GM23338 (cell line): ENCODE measurements around the gene LSM3. TPM values are rescaled to one million over a fixed set of nuclear protein-coding genes. Genes with fewer than 3 reads are reported as not detected.

Experiments used
- ATAC-seq: fragments of 200-7000 bp; cut with Tn5 transposase; 3 replicates; pipeline ENCODE4 v1.9.1; 2020
- DNase-seq: peaks from one replicate; pipeline ENCODE4 v3.0.0-alpha.2; 2015; ENCODE audit warnings: low spot score
- H2AFZ ChIP-seq: fragments of 200-600 bp; sonication (generic); 2 replicates; pipeline ENCODE4 v1.8.0; 2016; ENCODE audit warnings: antibody characterized with exemption, mild to moderate bottlenecking, moderate library complexity
- H3F3A ChIP-seq: fragments of 200-600 bp; sonication (generic); replicated peaks from 2 replicates; pipeline ENCODE4 v1.8.0; 2017; ENCODE audit warnings: antibody characterized with exemption, mixed run types, low read depth
- H3K27ac ChIP-seq: fragments of 200-600 bp; sonication (generic); 2 replicates; pipeline ENCODE4 v1.6.1; 2016; ENCODE audit warnings: low read depth
- H3K27me3 ChIP-seq: fragments of 200-600 bp; sonication (generic); 2 replicates; pipeline ENCODE4 v1.8.0; 2016; ENCODE audit warnings: mild to moderate bottlenecking, mixed run types, moderate library complexity; ENCODE audit not compliant: insufficient read depth
- H3K36me3 ChIP-seq: fragments of 200-600 bp; sonication (generic); 2 replicates; pipeline ENCODE4 v1.8.0; 2016; ENCODE audit warnings: mild to moderate bottlenecking; ENCODE audit not compliant: insufficient read depth
- H3K4me1 ChIP-seq: fragments of 200-600 bp; sonication (generic); 2 replicates; pipeline ENCODE4 v1.8.0; 2016; ENCODE audit warnings: mild to moderate bottlenecking, moderate library complexity; ENCODE audit not compliant: insufficient read depth
- H3K4me2 ChIP-seq: fragments of 200-600 bp; sonication (generic); 2 replicates; pipeline ENCODE4 v1.7.1; 2017; ENCODE audit warnings: mixed run types
- H3K4me3 ChIP-seq: fragments of 200-600 bp; sonication (generic); 2 replicates; pipeline ENCODE4 v1.6.1; 2016; ENCODE audit warnings: mixed run types
- H3K79me2 ChIP-seq: fragments of 200-600 bp; sonication (generic); replicated peaks from 2 replicates; pipeline ENCODE4 v1.8.0; 2017; ENCODE audit warnings: mild to moderate bottlenecking; ENCODE audit not compliant: insufficient read depth
- H3K9me2 ChIP-seq: fragments of 200-600 bp; sonication (generic); 2 replicates; pipeline ENCODE4 v1.8.0; 2017; ENCODE audit not compliant: insufficient read depth
- H4K20me1 ChIP-seq: fragments of 200-600 bp; sonication (generic); replicated peaks from 2 replicates; pipeline ENCODE4 v1.8.0; 2017; ENCODE audit warnings: mild to moderate bottlenecking; ENCODE audit not compliant: insufficient read depth
- H3K27ac Mint-ChIP-seq: 2 replicates; pipeline ENCODE4 v1.8.0; 2020; ENCODE audit warnings: inconsistent platforms, mild to moderate bottlenecking, moderate library complexity, mixed read lengths
- H3K27me3 Mint-ChIP-seq: 3 replicates; pipeline ENCODE4 v1.8.0; 2022; ENCODE audit warnings: low read depth, mild to moderate bottlenecking, moderate library complexity, mixed read lengths, inconsistent platforms; ENCODE audit not compliant: insufficient read depth, poor library complexity
- H3K36me3 Mint-ChIP-seq: 3 replicates; pipeline ENCODE4 v1.8.0; 2021; ENCODE audit warnings: low read depth, mild to moderate bottlenecking, inconsistent platforms, moderate library complexity, mixed read lengths
- H3K4me1 Mint-ChIP-seq: 3 replicates; pipeline ENCODE4 v1.8.0; 2020; ENCODE audit warnings: mild to moderate bottlenecking, inconsistent platforms, mixed read lengths
- H3K4me3 Mint-ChIP-seq: 3 replicates; pipeline ENCODE4 v1.8.0; 2021; ENCODE audit warnings: moderate library complexity, mild to moderate bottlenecking, inconsistent platforms, mixed read lengths
- H3K9me3 Mint-ChIP-seq: 3 replicates; pipeline ENCODE4 v1.8.0; 2020; ENCODE audit warnings: moderate library complexity, mild to moderate bottlenecking, inconsistent platforms, mixed read lengths
- CREB1 ChIP-seq: fragments of 250-450 bp; sonication (Bioruptor Pico); IDR thresholded peaks from 2 replicates; pipeline ENCODE4 v1.5.0; 2020; ENCODE audit warnings: low read depth, mild to moderate bottlenecking, moderate library complexity
- EZH2 ChIP-seq: fragments of 200-600 bp; sonication (generic); IDR thresholded peaks from one replicate; pipeline ENCODE4 v1.8.0; 2017; ENCODE audit warnings: antibody characterized with exemption, mild to moderate bottlenecking, low read depth; ENCODE audit not compliant: unreplicated experiment
- EZH2phosphoT487 ChIP-seq: fragments of 200-600 bp; sonication (generic); IDR thresholded peaks from one replicate; pipeline ENCODE4 v1.8.1; 2018; ENCODE audit warnings: antibody characterized with exemption; ENCODE audit not compliant: unreplicated experiment
- JUNB ChIP-seq: IDR thresholded peaks from one replicate; pipeline ENCODE4 v1.6.1; 2016; ENCODE audit warnings: antibody characterized with exemption; ENCODE audit not compliant: unreplicated experiment
- NANOG ChIP-seq: IDR thresholded peaks from 2 replicates; pipeline ENCODE4 v1.6.1; 2016; ENCODE audit warnings: antibody characterized with exemption, borderline replicate concordance
- POLR2AphosphoS5 ChIP-seq: IDR thresholded peaks from 2 replicates; pipeline ENCODE4 v1.6.1; 2016; ENCODE audit warnings: antibody characterized with exemption, low read depth
- STAT1 ChIP-seq: IDR thresholded peaks from one replicate; pipeline ENCODE4 v1.6.1; 2016; ENCODE audit warnings: antibody characterized with exemption; ENCODE audit not compliant: unreplicated experiment
- ZNF114 ChIP-seq: fragments of 250-450 bp; sonication (Bioruptor Pico); IDR thresholded peaks from 2 replicates; pipeline ENCODE4 v1.5.0; 2020; ENCODE audit warnings: mild to moderate bottlenecking, moderate library complexity
- ZNF331 ChIP-seq: fragments of 250-450 bp; sonication (Bioruptor Pico); IDR thresholded peaks from 2 replicates; pipeline ENCODE4 v1.5.0; 2020; ENCODE audit warnings: low read depth, mild to moderate bottlenecking, moderate library complexity
- polyA plus RNA-seq: library from polyadenylated mRNA; unstranded; fragments of >200 nt; fragmentation: Nextera tagmentation; extraction: Ambion mirVana; gene quantifications from 2 replicates; pipeline ENCODE4 v1.2.1, GENCODE V29; 2016
- total RNA-seq: library from RNA; depleted of rRNA; stranded (reverse); fragments of >200 nt; shearing (Covaris generic); gene quantifications from 2 replicates; pipeline ENCODE4 v1.2.3, GENCODE V29; 2014
- TF ChIP-seq, protein P1 (sequence below): fragments of 250-450 bp; sonication (Bioruptor Pico); IDR thresholded peaks from 2 replicates; pipeline ENCODE4 v1.5.0; 2020; ENCODE audit warnings: mild to moderate bottlenecking, moderate library complexity
- TF ChIP-seq, protein P2 (sequence below): IDR thresholded peaks from 2 replicates; pipeline ENCODE4 v1.6.1; 2016; ENCODE audit warnings: antibody characterized with exemption
- TF ChIP-seq, protein P3 (sequence below): IDR thresholded peaks from one replicate; pipeline ENCODE4 v1.6.1; 2018; ENCODE audit warnings: antibody characterized with exemption; ENCODE audit not compliant: unreplicated experiment
- TF ChIP-seq, protein P4 (sequence below), 2 experiments: fragments of 200-600 bp in 1 of 2; sonication (generic) in 1 of 2; conservative IDR thresholded peaks; 2 replicates each; pipeline versions ENCODE4 v1.5.1 to v1.6.1; 2016 to 2017; ENCODE audit warnings: antibody characterized with exemption in 2 of 2, low read depth in 2 of 2, mild to moderate bottlenecking in 2 of 2, moderate library complexity in 1 of 2

Gene LSM3
- total and polyA plus RNA-seq, 2 experiments from 2014 or later = 20.1 to 71.5 TPM

DNA sequence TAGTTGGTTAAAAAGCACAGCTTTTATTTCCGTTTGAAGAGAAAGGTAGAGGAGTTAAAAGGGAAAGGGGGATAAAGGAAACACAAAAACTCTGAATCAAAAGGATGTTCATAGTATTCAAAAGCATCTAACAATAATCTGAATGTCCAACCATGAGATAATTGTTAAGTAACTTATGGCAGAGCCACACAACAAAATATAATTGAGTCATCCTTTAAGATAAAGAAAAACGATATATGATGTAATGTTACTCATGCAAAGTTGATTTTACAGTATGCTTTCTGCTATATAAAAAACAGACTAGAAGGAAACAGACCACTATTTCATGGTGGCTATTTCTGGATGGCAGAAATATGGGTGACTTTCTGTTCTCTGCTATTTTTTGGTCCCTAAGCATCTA is 4.1 kb upstream of the LSM3 start:
- H3K27me3 Mint-ChIP-seq = peaks cover 8% of the 10 kb centered on the region
- Histone ChIP-seq H3K27me3 (no peaks in the 10 kb centered on the region), H3K79me2 (peaks cover 50% of the 10 kb centered on the region), H3K9me2 (no peaks in the 10 kb centered on the region), H3K4me1 (peaks cover 7% of the 10 kb centered on the region), H3K4me2 (no peak overlapping the region), H3F3A (no peaks in the 10 kb centered on the region), H4K20me1 (no peaks in the 10 kb centered on the region; the same call in 1 of the 2 replicates), H3K36me3 (peaks cover 26% of the 10 kb centered on the region), H3K4me3 (no peak overlapping the region), H2AFZ (no peak overlapping the region), H3K27ac (no peak overlapping the region)
- ATAC-seq (no peak), DNase-seq (no peak)
- peaks cover 21% of the 10 kb centered on the region for H3K4me1 Mint-ChIP-seq
- no peak for TF ChIP-seq JUNB
- no peak for TF ChIP-seq EZH2
- no peak for TF ChIP-seq ZNF331 (CRISPR knock-in tag)
- no peak for TF ChIP-seq STAT1
- TF ChIP-seq, protein P1, sequence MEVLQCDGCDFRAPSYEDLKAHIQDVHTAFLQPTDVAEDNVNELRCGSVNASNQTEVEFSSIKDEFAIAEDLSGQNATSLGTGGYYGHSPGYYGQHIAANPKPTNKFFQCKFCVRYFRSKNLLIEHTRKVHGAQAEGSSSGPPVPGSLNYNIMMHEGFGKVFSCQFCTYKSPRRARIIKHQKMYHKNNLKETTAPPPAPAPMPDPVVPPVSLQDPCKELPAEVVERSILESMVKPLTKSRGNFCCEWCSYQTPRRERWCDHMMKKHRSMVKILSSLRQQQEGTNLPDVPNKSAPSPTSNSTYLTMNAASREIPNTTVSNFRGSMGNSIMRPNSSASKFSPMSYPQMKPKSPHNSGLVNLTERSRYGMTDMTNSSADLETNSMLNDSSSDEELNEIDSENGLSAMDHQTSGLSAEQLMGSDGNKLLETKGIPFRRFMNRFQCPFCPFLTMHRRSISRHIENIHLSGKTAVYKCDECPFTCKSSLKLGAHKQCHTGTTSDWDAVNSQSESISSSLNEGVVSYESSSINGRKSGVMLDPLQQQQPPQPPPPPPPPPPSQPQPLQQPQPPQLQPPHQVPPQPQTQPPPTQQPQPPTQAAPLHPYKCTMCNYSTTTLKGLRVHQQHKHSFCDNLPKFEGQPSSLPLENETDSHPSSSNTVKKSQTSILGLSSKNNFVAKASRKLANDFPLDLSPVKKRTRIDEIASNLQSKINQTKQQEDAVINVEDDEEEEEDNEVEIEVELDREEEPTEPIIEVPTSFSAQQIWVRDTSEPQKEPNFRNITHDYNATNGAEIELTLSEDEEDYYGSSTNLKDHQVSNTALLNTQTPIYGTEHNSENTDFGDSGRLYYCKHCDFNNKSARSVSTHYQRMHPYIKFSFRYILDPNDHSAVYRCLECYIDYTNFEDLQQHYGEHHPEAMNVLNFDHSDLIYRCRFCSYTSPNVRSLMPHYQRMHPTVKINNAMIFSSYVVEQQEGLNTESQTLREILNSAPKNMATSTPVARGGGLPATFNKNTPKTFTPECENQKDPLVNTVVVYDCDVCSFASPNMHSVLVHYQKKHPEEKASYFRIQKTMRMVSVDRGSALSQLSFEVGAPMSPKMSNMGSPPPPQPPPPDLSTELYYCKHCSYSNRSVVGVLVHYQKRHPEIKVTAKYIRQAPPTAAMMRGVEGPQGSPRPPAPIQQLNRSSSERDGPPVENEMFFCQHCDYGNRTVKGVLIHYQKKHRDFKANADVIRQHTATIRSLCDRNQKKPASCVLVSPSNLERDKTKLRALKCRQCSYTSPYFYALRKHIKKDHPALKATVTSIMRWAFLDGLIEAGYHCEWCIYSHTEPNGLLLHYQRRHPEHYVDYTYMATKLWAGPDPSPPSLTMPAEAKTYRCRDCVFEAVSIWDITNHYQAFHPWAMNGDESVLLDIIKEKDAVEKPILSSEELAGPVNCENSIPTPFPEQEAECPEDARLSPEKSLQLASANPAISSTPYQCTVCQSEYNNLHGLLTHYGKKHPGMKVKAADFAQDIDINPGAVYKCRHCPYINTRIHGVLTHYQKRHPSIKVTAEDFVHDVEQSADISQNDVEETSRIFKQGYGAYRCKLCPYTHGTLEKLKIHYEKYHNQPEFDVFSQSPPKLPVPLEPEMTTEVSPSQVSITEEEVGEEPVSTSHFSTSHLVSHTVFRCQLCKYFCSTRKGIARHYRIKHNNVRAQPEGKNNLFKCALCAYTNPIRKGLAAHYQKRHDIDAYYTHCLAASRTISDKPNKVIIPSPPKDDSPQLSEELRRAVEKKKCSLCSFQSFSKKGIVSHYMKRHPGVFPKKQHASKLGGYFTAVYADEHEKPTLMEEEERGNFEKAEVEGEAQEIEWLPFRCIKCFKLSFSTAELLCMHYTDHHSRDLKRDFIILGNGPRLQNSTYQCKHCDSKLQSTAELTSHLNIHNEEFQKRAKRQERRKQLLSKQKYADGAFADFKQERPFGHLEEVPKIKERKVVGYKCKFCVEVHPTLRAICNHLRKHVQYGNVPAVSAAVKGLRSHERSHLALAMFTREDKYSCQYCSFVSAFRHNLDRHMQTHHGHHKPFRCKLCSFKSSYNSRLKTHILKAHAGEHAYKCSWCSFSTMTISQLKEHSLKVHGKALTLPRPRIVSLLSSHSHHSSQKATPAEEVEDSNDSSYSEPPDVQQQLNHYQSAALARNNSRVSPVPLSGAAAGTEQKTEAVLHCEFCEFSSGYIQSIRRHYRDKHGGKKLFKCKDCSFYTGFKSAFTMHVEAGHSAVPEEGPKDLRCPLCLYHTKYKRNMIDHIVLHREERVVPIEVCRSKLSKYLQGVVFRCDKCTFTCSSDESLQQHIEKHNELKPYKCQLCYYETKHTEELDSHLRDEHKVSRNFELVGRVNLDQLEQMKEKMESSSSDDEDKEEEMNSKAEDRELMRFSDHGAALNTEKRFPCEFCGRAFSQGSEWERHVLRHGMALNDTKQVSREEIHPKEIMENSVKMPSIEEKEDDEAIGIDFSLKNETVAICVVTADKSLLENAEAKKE (CRISPR knock-in tag) = no peak
- no peak for TF ChIP-seq EZH2phosphoT487
- TF ChIP-seq, protein P2, sequence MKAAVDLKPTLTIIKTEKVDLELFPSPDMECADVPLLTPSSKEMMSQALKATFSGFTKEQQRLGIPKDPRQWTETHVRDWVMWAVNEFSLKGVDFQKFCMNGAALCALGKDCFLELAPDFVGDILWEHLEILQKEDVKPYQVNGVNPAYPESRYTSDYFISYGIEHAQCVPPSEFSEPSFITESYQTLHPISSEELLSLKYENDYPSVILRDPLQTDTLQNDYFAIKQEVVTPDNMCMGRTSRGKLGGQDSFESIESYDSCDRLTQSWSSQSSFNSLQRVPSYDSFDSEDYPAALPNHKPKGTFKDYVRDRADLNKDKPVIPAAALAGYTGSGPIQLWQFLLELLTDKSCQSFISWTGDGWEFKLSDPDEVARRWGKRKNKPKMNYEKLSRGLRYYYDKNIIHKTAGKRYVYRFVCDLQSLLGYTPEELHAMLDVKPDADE = no peak
- TF ChIP-seq CREB1 (CRISPR knock-in tag) = no peak
- TF ChIP-seq ZNF114 (CRISPR knock-in tag) = no peak
- TF ChIP-seq, protein P3, sequence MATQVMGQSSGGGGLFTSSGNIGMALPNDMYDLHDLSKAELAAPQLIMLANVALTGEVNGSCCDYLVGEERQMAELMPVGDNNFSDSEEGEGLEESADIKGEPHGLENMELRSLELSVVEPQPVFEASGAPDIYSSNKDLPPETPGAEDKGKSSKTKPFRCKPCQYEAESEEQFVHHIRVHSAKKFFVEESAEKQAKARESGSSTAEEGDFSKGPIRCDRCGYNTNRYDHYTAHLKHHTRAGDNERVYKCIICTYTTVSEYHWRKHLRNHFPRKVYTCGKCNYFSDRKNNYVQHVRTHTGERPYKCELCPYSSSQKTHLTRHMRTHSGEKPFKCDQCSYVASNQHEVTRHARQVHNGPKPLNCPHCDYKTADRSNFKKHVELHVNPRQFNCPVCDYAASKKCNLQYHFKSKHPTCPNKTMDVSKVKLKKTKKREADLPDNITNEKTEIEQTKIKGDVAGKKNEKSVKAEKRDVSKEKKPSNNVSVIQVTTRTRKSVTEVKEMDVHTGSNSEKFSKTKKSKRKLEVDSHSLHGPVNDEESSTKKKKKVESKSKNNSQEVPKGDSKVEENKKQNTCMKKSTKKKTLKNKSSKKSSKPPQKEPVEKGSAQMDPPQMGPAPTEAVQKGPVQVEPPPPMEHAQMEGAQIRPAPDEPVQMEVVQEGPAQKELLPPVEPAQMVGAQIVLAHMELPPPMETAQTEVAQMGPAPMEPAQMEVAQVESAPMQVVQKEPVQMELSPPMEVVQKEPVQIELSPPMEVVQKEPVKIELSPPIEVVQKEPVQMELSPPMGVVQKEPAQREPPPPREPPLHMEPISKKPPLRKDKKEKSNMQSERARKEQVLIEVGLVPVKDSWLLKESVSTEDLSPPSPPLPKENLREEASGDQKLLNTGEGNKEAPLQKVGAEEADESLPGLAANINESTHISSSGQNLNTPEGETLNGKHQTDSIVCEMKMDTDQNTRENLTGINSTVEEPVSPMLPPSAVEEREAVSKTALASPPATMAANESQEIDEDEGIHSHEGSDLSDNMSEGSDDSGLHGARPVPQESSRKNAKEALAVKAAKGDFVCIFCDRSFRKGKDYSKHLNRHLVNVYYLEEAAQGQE = no peak
- TF ChIP-seq, protein P4, sequence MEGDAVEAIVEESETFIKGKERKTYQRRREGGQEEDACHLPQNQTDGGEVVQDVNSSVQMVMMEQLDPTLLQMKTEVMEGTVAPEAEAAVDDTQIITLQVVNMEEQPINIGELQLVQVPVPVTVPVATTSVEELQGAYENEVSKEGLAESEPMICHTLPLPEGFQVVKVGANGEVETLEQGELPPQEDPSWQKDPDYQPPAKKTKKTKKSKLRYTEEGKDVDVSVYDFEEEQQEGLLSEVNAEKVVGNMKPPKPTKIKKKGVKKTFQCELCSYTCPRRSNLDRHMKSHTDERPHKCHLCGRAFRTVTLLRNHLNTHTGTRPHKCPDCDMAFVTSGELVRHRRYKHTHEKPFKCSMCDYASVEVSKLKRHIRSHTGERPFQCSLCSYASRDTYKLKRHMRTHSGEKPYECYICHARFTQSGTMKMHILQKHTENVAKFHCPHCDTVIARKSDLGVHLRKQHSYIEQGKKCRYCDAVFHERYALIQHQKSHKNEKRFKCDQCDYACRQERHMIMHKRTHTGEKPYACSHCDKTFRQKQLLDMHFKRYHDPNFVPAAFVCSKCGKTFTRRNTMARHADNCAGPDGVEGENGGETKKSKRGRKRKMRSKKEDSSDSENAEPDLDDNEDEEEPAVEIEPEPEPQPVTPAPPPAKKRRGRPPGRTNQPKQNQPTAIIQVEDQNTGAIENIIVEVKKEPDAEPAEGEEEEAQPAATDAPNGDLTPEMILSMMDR (conservative IDR thresholded peaks at IDR 0.05; ENCODE audit: low read depth in 2 of 2) = no peak
- no peak for TF ChIP-seq POLR2AphosphoS5
- TF ChIP-seq NANOG = no peak
- H3K9me3 Mint-ChIP-seq = 0 out of 3 replicates have a peak, but pooled peaks cover 3% of the 10 kb centered on the region
- peaks cover 30% of the 10 kb centered on the region for H3K36me3 Mint-ChIP-seq
- no peak overlapping the region for H3K27ac Mint-ChIP-seq
- H3K4me3 Mint-ChIP-seq = no peak overlapping the region
